RPMI7951 (cell line): Measurements from ENCODE around the gene SLAMF7. TPM values are rescaled to one million over a fixed set of nuclear protein-coding genes. Genes with fewer than 3 reads are reported as not detected.
"Not testable (repeated sequence)": the region's sequence is repeated elsewhere in the genome, so short reads cannot be mapped to it uniquely, and the experiment has no call there.

Experiments used
- DNase-seq: peaks from one replicate; pipeline ENCODE4 v3.0.0-alpha.2; 2012; ENCODE audit warnings: low read depth
- total RNA-seq: library from RNA; depleted of rRNA; stranded (reverse); fragments of >200 nt; shearing (Covaris generic); gene quantifications from 2 replicates; pipeline ENCODE4 v1.2.3, GENCODE V29; 2014

The SLAMF7 gene
- total RNA-seq, 1 experiment from 2014 or later = not detected

- DNase-seq = peak; percentile 3
Measured at GRCh38 chr1:160774886-160775719, 36.1 kb downstream of the SLAMF7 start.

- DNase-seq = no peak
Measured at GRCh38 chr1:160776178-160776577, 37.1 kb downstream of the SLAMF7 start.

GRCh38 chr1:160777486-160778089 is 38.5 kb downstream of the SLAMF7 start:
- no peak for DNase-seq

DNA sequence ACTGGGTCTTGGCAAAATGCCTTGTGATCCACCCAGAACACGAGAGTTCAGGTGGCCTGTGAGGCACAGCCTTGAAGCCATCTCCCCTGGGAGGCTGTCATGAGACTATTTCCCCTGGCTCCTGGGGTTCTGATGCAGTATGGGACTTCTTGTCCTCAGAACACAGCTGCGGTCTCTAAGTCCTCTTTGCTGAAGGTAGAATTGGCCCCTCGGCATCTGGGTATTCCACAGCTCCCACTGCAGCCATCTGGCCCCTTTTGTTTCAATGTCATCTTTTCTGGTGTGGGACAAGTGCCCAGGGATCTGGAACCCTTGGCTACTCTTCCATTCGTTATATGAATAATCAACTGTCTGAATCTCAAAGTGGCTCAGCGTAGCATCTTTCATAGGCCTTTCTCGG is 39.9 kb downstream of the SLAMF7 start:
- DNase-seq = no peak

DNA sequence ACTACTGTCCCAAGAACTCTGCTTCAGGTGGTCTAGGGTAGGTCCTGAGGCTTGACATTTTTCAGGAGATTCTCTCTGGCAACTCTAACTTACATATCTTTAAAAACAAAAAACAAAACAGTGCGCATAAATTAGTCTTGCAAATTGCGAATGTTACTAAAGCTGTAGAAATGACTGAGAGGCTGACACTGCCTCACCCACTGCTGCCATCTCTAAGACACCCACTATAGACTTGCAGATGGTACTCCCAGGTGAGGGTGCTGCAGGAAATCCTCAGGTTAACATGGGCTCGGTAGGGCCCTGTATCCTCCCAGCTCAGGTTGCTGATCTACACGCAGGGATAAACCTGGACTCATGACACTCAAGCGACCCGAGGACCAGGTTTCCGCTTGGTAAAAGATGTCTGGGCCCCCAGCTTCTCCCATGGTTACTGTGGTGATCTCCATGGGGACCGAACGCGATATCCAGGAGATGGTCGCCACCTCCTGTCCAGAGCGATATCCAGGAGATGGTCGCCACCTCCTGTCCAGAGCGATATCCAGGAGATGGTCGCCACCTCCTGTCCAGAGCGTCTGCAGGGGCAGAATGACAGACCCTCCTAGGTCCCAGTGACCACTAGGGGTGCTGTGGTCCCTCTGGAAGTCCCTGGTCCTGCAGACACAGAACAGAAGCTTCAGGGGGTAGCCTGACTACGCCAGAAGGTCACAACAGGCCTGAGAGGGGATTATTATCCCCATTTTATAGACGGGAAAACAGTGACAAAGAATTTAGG is 40.8 kb downstream of the SLAMF7 start:
- DNase-seq = no peak

DNA sequence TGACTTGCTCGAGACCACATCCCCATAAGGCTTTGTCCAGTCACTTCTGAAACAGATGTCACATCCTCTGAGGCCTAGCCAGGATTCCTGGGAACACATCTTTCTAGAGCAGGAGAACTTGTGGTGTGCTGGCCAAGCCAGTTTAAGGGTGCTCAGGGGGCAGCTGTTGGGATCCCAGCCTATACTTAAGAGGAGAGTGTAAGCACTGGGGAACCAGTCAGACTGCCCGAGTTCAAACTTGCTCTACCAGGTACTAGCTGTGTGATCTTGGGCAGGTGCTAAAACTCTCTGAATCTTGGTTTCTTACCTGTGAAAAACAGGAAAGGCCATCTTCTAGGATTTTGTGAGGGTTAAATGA is 41.3 kb downstream of the SLAMF7 start:
- no peak for DNase-seq

DNA sequence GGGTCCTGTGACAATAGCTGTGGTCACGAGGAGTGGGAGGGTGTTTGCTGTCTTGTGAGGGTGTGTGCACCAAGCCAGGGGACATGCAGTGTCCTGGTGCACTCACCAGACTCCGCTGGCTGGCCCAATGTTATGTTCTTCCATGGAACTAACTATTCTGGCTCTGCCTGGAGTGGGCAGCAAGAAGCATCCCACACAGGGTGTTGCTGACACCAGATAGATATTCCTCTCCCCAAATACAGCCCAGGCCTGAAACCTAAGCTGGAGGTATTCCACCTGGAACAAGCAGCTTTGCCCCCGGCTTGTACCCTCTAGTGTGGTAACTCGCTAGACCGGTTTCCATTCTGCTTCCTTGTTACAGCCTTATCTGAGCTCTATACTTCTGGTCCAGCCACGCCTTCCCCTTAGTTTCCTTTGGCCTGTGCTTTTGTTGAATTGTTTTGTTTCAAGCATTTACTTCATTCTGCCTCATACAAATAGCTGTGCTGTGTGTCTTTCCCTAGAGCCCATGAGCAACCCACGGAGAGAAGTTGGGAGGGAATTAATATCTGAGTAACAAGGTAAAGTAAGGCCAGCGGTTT is 42.2 kb downstream of the SLAMF7 start:
- no peak for DNase-seq

GRCh38 chr1:160781914-160782689 is 43.1 kb downstream of the SLAMF7 start:
- no peak for DNase-seq

GRCh38 chr1:160782988-160783765 is 44.1 kb downstream of the SLAMF7 start:
- not testable (repeated sequence) for DNase-seq

- no peak for DNase-seq
Measured at GRCh38 chr1:160789051-160789701, 50.1 kb downstream of the SLAMF7 start.

- DNase-seq = no peak
Measured at GRCh38 chr1:160789702-160790611, 50.9 kb downstream of the SLAMF7 start.

DNA sequence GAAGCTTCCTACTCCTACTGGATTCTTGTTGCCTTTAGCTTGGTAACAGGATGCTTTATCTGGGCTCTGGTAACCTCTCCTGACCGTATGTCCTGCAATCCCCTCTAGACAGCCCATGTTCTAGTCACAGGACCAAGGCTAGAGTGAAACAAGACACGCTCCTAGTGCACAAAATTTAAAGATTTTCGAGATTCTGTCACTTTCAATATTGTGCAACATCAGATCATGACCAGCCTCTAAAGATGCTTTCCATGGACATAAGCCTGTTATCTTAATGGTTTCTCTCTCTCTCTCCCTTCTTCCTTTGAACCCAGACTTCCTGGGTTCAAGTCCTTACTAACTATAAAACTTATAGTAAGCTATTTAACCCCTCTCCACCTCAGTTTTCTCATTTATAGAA is 55.3 kb downstream of the SLAMF7 start:
- DNase-seq = no peak

- no peak for DNase-seq
Measured at GRCh38 chr1:160795951-160796383, 56.9 kb downstream of the SLAMF7 start, which contains the start of gene LY9. TSS of gene LY9 (plus strand) at chr1:160796174. CDS start at chr1:160796188, 14 bp downstream.

DNA sequence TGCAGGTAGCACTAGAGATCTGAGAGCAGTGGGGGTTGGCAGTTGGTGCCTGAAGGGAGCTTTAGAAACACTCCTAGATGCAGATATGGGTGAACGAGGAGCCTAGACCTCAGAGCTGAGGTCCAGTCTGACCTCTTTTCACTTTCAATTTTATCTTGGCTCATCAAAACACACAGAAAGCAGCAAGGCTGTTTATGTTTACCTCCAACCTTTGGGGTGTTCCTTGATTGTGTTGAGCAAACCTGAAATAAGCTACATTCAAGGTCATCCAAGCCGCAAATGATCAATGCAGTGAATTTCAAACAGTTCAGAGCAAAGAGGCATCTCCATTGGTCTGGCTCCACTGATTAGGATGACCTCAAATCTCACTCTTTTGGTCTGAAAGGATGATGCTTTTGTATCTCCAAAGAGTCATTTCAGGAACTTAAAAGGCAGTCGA is 58.2 kb downstream of the SLAMF7 start:
- no peak for DNase-seq

- DNase-seq = no peak
Measured at GRCh38 chr1:160797861-160798273, 58.8 kb downstream of the SLAMF7 start.

DNA sequence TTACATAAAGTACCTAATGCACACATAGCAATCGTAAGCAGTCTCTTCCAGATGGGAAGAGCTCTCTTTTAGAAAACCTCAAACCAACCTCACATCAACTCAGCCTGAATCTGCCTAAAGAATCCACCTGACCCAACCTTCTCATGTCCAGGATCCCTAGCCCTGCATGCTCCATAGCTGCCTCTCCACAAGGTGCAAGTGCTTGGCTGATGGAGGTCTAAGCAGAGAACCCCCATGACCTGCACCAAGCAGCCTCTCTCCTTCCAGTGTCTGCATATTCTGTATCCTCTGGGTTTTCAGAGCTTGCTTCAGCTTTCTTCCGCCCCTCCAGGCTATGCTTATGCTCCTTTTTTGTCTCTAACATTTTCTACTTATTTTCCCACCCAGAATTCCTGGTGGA is 59.4 kb downstream of the SLAMF7 start:
- DNase-seq = no peak

DNA sequence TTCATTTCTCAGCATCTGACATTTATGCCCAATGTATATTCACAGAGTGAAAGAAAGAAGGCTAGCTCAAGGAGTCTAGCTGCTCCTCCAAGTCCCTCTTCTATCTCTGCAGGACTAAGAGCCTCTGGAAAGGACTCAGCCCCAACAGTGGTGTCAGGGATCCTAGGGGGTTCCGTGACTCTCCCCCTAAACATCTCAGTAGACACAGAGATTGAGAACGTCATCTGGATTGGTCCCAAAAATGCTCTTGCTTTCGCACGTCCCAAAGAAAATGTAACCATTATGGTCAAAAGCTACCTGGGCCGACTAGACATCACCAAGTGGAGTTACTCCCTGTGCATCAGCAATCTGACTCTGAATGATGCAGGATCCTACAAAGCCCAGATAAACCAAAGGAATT is 60.6 kb downstream of the SLAMF7 start:
- DNase-seq = no peak

GRCh38 chr1:160800142-160800541 is 61.1 kb downstream of the SLAMF7 start:
- DNase-seq = no peak
